ENCODE results near the gene TNIP2. TPM values are rescaled to one million over a fixed set of nuclear protein-coding genes. Genes with fewer than 3 reads are reported as not detected.

The TNIP2 gene
- total and polyA plus RNA-seq, 4 donors = 10.5 to 20.7 (median 13.5) TPM

DNA sequence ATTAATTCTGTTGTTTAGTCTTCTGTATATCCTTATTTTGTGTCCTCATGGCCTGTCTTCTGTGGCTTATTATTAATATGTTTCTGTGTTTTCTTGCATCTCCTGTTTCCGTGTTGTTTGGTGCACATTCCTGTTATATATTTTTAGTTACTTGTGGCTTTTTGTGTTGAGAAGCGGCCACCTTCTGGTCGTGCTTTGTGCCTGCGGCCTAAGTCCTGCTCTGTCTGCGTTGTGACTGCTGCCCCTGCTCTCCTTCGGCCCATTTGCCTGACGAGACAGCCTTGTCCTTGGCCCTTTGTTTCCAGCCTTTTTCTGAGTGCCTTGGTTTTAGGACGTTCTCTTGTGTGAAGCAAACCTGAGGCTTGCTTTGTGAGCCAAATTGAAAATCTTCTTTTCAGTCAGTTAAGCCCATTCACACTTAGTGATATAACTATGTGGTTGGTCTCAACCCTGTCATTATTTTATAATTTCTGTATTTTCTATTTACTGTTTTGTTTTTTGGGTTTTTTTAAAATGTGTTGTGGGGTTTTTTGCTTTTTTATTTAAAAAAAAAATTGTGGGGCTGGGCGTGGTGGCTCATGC, 43.8 kb downstream of the TNIP2 start:
- Histone ChIP-seq H3K27me3 (ENCODE audit: control insufficient read depth in 4 of 4, insufficient read depth in 4 of 4, low read length in 3 of 4) (no peaks in the 10 kb centered on the region), H3K4me1 (ENCODE audit: control insufficient read depth in 4 of 4, insufficient read depth in 4 of 4, low read length in 3 of 4) (peaks cover 8 to 16% (median 13%) of the 10 kb centered on the region in 4 donors), H3K9me3 (ENCODE audit: control insufficient read depth in 4 of 4, low read length in 3 of 4) (peaks cover 0 to 1% (median 0%) of the 10 kb centered on the region in 4 donors), H3K9ac (ENCODE audit: low read depth in 1 of 2, low read length in 2 of 2) (no peak overlapping the region), H3K36me3 (ENCODE audit: control insufficient read depth in 4 of 4, insufficient read depth in 3 of 4, low read depth in 1 of 4, low read length in 3 of 4) (peaks cover 3 to 6% (median 6%) of the 10 kb centered on the region in 4 donors), H3K4me3 (ENCODE audit: low read depth in 1 of 3, low read length in 3 of 3) (no peak overlapping the region), H3K27ac (ENCODE audit: low read depth in 1 of 2, low read length in 2 of 2) (no peak overlapping the region)
- DNase-seq (ENCODE audit: low spot score) = no peak
- TF ChIP-seq, protein P1, sequence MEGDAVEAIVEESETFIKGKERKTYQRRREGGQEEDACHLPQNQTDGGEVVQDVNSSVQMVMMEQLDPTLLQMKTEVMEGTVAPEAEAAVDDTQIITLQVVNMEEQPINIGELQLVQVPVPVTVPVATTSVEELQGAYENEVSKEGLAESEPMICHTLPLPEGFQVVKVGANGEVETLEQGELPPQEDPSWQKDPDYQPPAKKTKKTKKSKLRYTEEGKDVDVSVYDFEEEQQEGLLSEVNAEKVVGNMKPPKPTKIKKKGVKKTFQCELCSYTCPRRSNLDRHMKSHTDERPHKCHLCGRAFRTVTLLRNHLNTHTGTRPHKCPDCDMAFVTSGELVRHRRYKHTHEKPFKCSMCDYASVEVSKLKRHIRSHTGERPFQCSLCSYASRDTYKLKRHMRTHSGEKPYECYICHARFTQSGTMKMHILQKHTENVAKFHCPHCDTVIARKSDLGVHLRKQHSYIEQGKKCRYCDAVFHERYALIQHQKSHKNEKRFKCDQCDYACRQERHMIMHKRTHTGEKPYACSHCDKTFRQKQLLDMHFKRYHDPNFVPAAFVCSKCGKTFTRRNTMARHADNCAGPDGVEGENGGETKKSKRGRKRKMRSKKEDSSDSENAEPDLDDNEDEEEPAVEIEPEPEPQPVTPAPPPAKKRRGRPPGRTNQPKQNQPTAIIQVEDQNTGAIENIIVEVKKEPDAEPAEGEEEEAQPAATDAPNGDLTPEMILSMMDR (IDR thresholded peaks at IDR 0.05; ENCODE audit: low read depth, low read length, missing input control) = peak; percentile 8
- TF ChIP-seq HNF4A (conservative IDR thresholded peaks at IDR 0.05) = no peak
- TF ChIP-seq RXRA (IDR thresholded peaks at IDR 0.05) = no peak
- TF ChIP-seq RAD21 (IDR thresholded peaks at IDR 0.05) = peak in 1 of 2 donors; percentile 22
- no peak for TF ChIP-seq SP1 (IDR thresholded peaks at IDR 0.05)
- TF ChIP-seq, protein P2, sequence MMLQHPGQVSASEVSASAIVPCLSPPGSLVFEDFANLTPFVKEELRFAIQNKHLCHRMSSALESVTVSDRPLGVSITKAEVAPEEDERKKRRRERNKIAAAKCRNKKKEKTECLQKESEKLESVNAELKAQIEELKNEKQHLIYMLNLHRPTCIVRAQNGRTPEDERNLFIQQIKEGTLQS (IDR thresholded peaks at IDR 0.05) = no peak
- 91% methylated on average over 9 of the region's 9 CpGs for WGBS

DNA sequence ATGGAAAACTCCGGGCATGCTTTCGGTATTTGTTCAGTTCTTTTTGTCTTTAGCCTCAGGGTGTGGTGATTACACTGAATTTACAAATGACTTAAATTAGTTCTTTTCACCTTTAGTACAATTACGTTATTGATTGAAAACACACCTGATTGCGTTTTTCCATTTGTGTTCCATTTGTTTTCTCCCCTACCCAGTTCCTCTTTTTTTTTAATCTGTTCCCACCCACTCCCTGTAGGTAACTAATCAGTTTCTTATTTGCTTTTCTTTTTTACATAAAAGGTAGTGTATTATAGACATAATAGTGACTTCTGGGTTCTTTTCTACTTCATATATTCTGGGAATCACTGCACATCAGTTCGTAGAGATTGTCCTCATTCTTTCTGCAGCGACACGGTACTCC, 53.4 kb downstream of the TNIP2 start:
- no peak for TF ChIP-seq JUND (IDR thresholded peaks at IDR 0.05)
- TF ChIP-seq, protein P3, sequence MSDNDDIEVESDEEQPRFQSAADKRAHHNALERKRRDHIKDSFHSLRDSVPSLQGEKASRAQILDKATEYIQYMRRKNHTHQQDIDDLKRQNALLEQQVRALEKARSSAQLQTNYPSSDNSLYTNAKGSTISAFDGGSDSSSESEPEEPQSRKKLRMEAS (IDR thresholded peaks at IDR 0.05) = no peak
- TF ChIP-seq SP1 (IDR thresholded peaks at IDR 0.05) = no peak
- TF ChIP-seq YY1 (IDR thresholded peaks at IDR 0.05) = no peak
- TF ChIP-seq FOXA2 (IDR thresholded peaks at IDR 0.05) = no peak
- TF ChIP-seq, protein P1 (IDR thresholded peaks at IDR 0.05; ENCODE audit: low read depth, low read length, missing input control) = no peak
- TF ChIP-seq, protein P2 (IDR thresholded peaks at IDR 0.05) = no peak
- no peak for TF ChIP-seq EGR1 (IDR thresholded peaks at IDR 0.05; ENCODE audit: low read depth in 2 of 2)
- TF ChIP-seq HNF4G (IDR thresholded peaks at IDR 0.05) = no peak
- no peak for TF ChIP-seq NR2F2 (IDR thresholded peaks at IDR 0.05)
- TF ChIP-seq TAF1 (conservative IDR thresholded peaks at IDR 0.05) = no peak
- TF ChIP-seq, protein P4, sequence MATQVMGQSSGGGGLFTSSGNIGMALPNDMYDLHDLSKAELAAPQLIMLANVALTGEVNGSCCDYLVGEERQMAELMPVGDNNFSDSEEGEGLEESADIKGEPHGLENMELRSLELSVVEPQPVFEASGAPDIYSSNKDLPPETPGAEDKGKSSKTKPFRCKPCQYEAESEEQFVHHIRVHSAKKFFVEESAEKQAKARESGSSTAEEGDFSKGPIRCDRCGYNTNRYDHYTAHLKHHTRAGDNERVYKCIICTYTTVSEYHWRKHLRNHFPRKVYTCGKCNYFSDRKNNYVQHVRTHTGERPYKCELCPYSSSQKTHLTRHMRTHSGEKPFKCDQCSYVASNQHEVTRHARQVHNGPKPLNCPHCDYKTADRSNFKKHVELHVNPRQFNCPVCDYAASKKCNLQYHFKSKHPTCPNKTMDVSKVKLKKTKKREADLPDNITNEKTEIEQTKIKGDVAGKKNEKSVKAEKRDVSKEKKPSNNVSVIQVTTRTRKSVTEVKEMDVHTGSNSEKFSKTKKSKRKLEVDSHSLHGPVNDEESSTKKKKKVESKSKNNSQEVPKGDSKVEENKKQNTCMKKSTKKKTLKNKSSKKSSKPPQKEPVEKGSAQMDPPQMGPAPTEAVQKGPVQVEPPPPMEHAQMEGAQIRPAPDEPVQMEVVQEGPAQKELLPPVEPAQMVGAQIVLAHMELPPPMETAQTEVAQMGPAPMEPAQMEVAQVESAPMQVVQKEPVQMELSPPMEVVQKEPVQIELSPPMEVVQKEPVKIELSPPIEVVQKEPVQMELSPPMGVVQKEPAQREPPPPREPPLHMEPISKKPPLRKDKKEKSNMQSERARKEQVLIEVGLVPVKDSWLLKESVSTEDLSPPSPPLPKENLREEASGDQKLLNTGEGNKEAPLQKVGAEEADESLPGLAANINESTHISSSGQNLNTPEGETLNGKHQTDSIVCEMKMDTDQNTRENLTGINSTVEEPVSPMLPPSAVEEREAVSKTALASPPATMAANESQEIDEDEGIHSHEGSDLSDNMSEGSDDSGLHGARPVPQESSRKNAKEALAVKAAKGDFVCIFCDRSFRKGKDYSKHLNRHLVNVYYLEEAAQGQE (IDR thresholded peaks at IDR 0.05) = no peak
- TF ChIP-seq, protein P5, sequence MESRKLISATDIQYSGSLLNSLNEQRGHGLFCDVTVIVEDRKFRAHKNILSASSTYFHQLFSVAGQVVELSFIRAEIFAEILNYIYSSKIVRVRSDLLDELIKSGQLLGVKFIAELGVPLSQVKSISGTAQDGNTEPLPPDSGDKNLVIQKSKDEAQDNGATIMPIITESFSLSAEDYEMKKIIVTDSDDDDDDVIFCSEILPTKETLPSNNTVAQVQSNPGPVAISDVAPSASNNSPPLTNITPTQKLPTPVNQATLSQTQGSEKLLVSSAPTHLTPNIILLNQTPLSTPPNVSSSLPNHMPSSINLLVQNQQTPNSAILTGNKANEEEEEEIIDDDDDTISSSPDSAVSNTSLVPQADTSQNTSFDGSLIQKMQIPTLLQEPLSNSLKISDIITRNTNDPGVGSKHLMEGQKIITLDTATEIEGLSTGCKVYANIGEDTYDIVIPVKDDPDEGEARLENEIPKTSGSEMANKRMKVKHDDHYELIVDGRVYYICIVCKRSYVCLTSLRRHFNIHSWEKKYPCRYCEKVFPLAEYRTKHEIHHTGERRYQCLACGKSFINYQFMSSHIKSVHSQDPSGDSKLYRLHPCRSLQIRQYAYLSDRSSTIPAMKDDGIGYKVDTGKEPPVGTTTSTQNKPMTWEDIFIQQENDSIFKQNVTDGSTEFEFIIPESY (IDR thresholded peaks at IDR 0.05) = no peak
- TF ChIP-seq GABPA (IDR thresholded peaks at IDR 0.05 in 1 of 2, conservative IDR thresholded peaks at IDR 0.05 in 1 of 2) = no peak
- TF ChIP-seq HNF4A (conservative IDR thresholded peaks at IDR 0.05) = no peak
- no peak for TF ChIP-seq FOXA1 (IDR thresholded peaks at IDR 0.05)
- no peak for TF ChIP-seq RAD21 (IDR thresholded peaks at IDR 0.05)
- TF ChIP-seq RXRA (IDR thresholded peaks at IDR 0.05) = no peak
- DNase-seq (ENCODE audit: low spot score) = no peak
- Histone ChIP-seq H3K9ac (ENCODE audit: low read depth in 1 of 2, low read length in 2 of 2) (no peak overlapping the region), H3K36me3 (ENCODE audit: control insufficient read depth in 4 of 4, insufficient read depth in 3 of 4, low read depth in 1 of 4, low read length in 3 of 4) (peaks cover 0 to 36% (median 29%) of the 10 kb centered on the region in 4 donors), H3K27me3 (ENCODE audit: control insufficient read depth in 4 of 4, insufficient read depth in 4 of 4, low read length in 3 of 4) (no peaks in the 10 kb centered on the region), H3K9me3 (ENCODE audit: control insufficient read depth in 4 of 4, low read length in 3 of 4) (no peaks in the 10 kb centered on the region), H3K4me1 (ENCODE audit: control insufficient read depth in 4 of 4, insufficient read depth in 4 of 4, low read length in 3 of 4) (peaks cover 3 to 11% (median 6%) of the 10 kb centered on the region in 4 donors), H3K27ac (ENCODE audit: low read depth in 1 of 2, low read length in 2 of 2) (no peak overlapping the region), H3K4me3 (ENCODE audit: low read depth in 1 of 3, low read length in 3 of 3) (no peak overlapping the region)
- 92% methylated on average over 7 of the region's 7 CpGs for WGBS
